ENCODE results near the gene HOXA11. TPM values are rescaled to one million over a fixed set of nuclear protein-coding genes. Genes with fewer than 3 reads are reported as not detected.
A peak's percentile ranks its signal among the peaks of the same experiment; 100 is the strongest.

Gene HOXA11
- total and polyA plus RNA-seq, 4 donors: 0.13 to 0.81 TPM; not detected in 2

DNA sequence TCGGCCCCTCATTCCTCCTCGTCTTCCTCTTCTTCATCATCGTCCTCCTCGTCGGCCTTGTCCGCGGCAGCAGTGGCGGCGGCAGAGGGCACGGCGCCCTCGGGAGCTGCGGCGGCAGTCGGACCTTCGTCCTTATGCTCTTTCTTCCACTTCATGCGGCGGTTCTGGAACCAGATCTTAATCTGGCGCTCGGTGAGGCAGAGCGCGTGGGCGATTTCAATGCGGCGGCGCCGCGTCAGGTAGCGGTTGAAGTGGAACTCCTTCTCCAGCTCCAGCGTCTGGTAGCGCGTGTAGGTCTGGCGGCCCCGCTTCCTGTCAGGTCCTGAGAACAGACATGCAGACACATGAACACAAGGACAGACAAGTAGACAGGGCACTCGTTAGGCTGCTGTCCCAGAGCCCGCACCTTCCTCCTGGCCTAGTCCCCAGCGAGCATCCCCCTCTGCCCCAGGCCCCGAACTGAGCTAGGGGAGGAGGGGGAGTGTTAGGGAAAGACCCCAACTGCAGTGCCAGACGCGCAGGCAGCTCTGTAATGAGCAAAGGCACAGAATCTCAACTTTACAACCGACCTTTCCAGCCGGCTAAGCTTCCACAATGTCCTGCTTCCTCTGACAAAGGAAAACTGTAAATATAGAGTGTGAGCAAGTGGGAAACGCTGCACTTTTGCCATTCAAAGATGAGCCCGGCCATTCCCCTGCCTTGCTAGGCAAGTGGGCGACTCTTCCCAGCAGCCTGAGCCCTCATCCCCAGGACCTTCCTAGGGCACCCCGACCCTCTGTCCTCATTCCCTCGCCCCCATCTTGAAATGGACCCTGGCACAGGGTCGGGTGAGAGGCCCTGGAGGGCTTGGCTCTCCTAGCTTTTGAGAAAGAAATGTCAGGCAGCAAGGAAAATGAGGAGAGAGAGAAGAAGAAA is 29.9 kb downstream of the HOXA11 start:
- WGBS, 2 donors: 55 to 80% methylated on average over 48 of the region's 48 CpGs

GRCh38 chr7:27154369-27154768 is 30.7 kb downstream of the HOXA11 start:
- peaks cover 0 to 2% of the 10 kb centered on the region in 2 donors for H3K4me1 ChIP-seq (ENCODE audit: control insufficient read depth in 1 of 2, insufficient read depth in 2 of 2, low read length in 2 of 2)
- DNase-seq: no peak
- ATAC-seq (ENCODE audit: low FRiP score): no peak
- H3K4me3 ChIP-seq (ENCODE audit: low read length in 2 of 2): no peak overlapping the region
- H3K27me3 ChIP-seq (ENCODE audit: control insufficient read depth in 1 of 2, insufficient read depth in 2 of 2, low read length in 1 of 2): no peaks in the 10 kb centered on the region
- intact Hi-C loops (cut with DNase I): loop anchor here in 1 of 2 donors (5.0 to 10.0 kb wide), 2 partner anchors 950 to 1297 kb away; partner anchors contain the start of genes CBX3 and HNRNPA2B1
- 67 to 89% methylated on average over 10 of the region's 10 CpGs for WGBS, 2 donors
- no peaks in the 10 kb centered on the region for H3K36me3 ChIP-seq (ENCODE audit: control insufficient read depth in 1 of 2, insufficient read depth in 2 of 2, low read length in 1 of 2)
- H3K27ac ChIP-seq (ENCODE audit: low read depth in 1 of 2, low read length in 2 of 2): no peak overlapping the region
- H3K9me3 ChIP-seq (ENCODE audit: control insufficient read depth, low read length): no peaks in the 10 kb centered on the region

More for the DNA sequence above, 29.9 kb downstream of the HOXA11 start:
- Histone ChIP-seq H3K36me3 (ENCODE audit: control insufficient read depth in 1 of 2, insufficient read depth in 2 of 2, low read length in 1 of 2) (no peaks in the 10 kb centered on the region), H3K4me3 (ENCODE audit: low read length in 2 of 2) (no peak overlapping the region), H3K27ac (ENCODE audit: low read depth in 1 of 2, low read length in 2 of 2) (no peak overlapping the region), H3K9me3 (ENCODE audit: control insufficient read depth, low read length) (no peaks in the 10 kb centered on the region), H3K4me1 (ENCODE audit: control insufficient read depth in 1 of 2, insufficient read depth in 2 of 2, low read length in 2 of 2) (peaks cover 0 to 2% of the 10 kb centered on the region in 2 donors), H3K27me3 (ENCODE audit: control insufficient read depth in 1 of 2, insufficient read depth in 2 of 2, low read length in 1 of 2) (no peaks in the 10 kb centered on the region)
- DNase-seq: peak in 1 of 2 donors; percentile 84
- intact Hi-C loops (cut with DNase I): loop anchor here (5.0 to 10.0 kb wide), 3 partner anchors 788 to 1298 kb away; partner anchors contain the start of genes CBX3 (in 1 of the 2) and HNRNPA2B1 (in 1 of the 2)
- ATAC-seq (ENCODE audit: low FRiP score): no peak

DNA sequence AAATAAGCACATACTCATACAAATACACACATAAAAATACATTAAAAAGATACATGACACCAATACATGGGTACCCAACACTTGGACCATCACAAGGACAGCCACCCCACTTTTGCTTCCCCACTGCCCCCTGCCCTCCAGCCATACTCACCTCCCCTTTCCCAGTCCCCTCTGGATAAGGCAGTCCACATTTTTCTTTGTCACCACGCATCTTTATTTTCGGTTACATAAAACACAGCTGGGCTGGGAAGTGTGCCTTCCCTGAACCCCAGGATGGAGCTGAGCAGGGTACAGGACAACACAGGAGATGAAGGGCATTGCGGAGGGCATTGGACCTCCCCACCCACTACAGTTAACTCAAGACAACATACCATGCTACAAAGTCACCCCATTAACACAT is 31.5 kb downstream of the HOXA11 start:
- Histone ChIP-seq H3K9me3 (ENCODE audit: control insufficient read depth, low read length) (no peaks in the 10 kb centered on the region), H3K27ac (ENCODE audit: low read depth in 1 of 2, low read length in 2 of 2) (no peak overlapping the region), H3K27me3 (ENCODE audit: control insufficient read depth in 1 of 2, insufficient read depth in 2 of 2, low read length in 1 of 2) (no peaks in the 10 kb centered on the region), H3K4me1 (ENCODE audit: control insufficient read depth in 1 of 2, insufficient read depth in 2 of 2, low read length in 2 of 2) (peaks cover 0 to 2% of the 10 kb centered on the region in 2 donors), H3K36me3 (ENCODE audit: control insufficient read depth in 1 of 2, insufficient read depth in 2 of 2, low read length in 1 of 2) (no peaks in the 10 kb centered on the region), H3K4me3 (ENCODE audit: low read length in 2 of 2) (no peak overlapping the region)
- DNase-seq (no peak), ATAC-seq (ENCODE audit: low FRiP score) (no peak)
- intact Hi-C loops (cut with DNase I): loop anchor here in 1 of 2 donors (5.0 to 10.0 kb wide), 2 partner anchors 949 to 1296 kb away; partner anchors contain the start of genes CBX3 and HNRNPA2B1
- 76 to 98% methylated on average over 3 of the region's 3 CpGs for WGBS, 2 donors

DNA sequence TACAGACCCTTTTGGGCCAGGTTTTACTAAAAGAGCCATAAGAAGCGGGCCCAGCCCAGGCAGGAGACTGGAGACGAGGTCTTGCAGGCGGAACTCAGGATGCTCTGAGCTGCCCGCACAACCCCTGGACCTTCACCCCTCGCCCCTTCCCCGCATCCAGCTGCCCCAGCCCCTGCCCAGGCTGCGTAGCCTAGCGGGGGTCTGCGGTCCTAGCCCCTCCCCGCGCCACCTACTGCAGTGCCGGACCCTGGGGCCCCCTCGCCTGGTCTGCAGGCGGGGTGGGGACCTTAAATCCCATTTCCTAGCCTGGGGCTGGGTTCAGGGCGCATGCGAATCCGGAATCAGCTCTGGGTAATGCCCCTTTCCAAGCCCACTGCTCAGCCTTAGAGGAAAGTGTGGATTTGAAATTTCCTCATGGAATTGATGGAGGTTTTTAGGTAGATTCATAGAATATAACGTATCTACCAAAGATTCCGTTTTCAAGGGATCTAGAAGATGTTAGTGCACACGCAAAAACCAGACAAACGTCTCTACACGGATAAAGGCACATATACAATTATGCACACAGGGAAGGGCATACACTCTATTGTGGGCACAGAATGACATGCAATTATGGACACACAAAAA is 32.1 kb downstream of the HOXA11 start:
- no peaks in the 10 kb centered on the region for H3K9me3 ChIP-seq (ENCODE audit: control insufficient read depth, low read length)
- WGBS, 2 donors: 59 to 83% methylated on average over 22 of the region's 22 CpGs
- no peaks in the 10 kb centered on the region for H3K27me3 ChIP-seq (ENCODE audit: control insufficient read depth in 1 of 2, insufficient read depth in 2 of 2, low read length in 1 of 2)
- intact Hi-C loops (cut with DNase I): loop anchor here in 1 of 2 donors (5.0 to 10.0 kb wide), 2 partner anchors 948 to 1296 kb away; partner anchors contain the start of genes CBX3 and HNRNPA2B1
- H3K4me3 ChIP-seq (ENCODE audit: low read length in 2 of 2): no peak overlapping the region
- DNase-seq (peak in 1 of 2 donors; percentile 77), ATAC-seq (ENCODE audit: low FRiP score) (no peak)
- no peaks in the 10 kb centered on the region for H3K36me3 ChIP-seq (ENCODE audit: control insufficient read depth in 1 of 2, insufficient read depth in 2 of 2, low read length in 1 of 2)
- no peak overlapping the region for H3K27ac ChIP-seq (ENCODE audit: low read depth in 1 of 2, low read length in 2 of 2)
- H3K4me1 ChIP-seq (ENCODE audit: control insufficient read depth in 1 of 2, insufficient read depth in 2 of 2, low read length in 2 of 2): peaks cover 0 to 2% of the 10 kb centered on the region in 2 donors

DNA sequence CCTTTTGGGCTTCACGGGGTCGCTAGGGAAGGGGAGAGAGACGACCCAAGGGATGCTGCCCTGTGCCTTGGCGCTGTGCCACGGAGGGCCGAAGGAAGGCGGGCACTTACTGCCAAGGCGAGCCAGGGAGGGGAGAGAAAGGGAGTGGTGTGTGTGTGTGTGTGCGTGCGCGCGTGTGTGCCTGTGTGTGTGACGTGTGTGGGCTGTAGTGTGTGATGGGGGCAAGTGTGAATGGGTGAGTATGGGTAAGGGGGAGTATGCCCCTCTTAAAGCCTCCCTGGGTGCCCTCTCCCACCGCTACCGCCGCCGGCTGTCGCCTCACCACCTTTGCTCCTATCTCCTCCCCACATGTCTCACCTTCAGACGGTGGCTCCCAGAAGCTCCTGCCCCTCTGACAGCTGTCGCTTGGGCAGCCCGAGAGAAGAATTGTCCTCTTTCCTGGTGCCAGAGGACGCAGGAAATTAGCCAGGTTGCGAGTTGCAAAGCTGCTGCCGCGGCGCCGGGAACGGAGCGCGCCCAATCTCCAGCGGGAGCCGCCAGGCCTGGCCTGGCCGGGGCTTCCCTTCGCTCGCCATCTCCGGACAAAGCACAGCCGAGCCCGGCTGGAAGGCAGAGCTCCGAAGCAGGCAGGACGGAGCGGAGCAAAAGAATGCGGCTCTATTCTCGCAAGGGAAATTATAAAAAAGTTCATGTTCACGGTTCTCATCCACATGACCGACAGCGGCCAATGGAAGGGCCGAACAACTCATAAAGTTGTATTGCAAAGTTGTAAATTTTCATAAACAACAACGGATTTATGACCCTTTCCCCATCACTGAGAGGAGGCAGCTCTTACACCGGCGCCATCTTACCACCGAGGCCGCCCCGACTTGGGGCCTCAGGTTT is 32.9 kb downstream of the HOXA11 start, which contains the start of gene HOXA3:
TSS of gene HOXA3 (minus strand) at position 653 of the 885 bp plus-strand sequence. CDS start 41,943 bp downstream, outside the sequence.
- peak within 1 kb of the TSS; percentile 23 to 65 for H3K27ac ChIP-seq (ENCODE audit: low read depth in 1 of 2, low read length in 2 of 2)
- no peaks in the 10 kb centered on the region for H3K27me3 ChIP-seq (ENCODE audit: control insufficient read depth in 1 of 2, insufficient read depth in 2 of 2, low read length in 1 of 2)
- H3K4me3 ChIP-seq (ENCODE audit: low read length in 2 of 2): peak within 1 kb of the TSS; percentile 4 to 23
- intact Hi-C loops (cut with DNase I): loop anchor here in 1 of 2 donors (5.0 to 10.0 kb wide), 2 partner anchors 947 to 1295 kb away; partner anchors contain the start of genes CBX3 and HNRNPA2B1
- no peaks in the 10 kb centered on the region for H3K36me3 ChIP-seq (ENCODE audit: control insufficient read depth in 1 of 2, insufficient read depth in 2 of 2, low read length in 1 of 2)
- DNase-seq (peak in 1 of 2 donors; percentile 88), ATAC-seq (ENCODE audit: low FRiP score) (peak; percentile 58)
- WGBS, 2 donors: 8 to 9% methylated on average over 48 to 53 of the region's 53 CpGs
- H3K4me1 ChIP-seq (ENCODE audit: control insufficient read depth in 1 of 2, insufficient read depth in 2 of 2, low read length in 2 of 2): peaks cover 0 to 2% of the 10 kb centered on the region in 2 donors
- no peaks in the 10 kb centered on the region for H3K9me3 ChIP-seq (ENCODE audit: control insufficient read depth, low read length)

- whole genome bisulfite sequencing, 2 donors: 6 to 8% methylated on average over 27 of the region's 27 CpGs
- Histone ChIP-seq H3K4me1 (ENCODE audit: control insufficient read depth in 1 of 2, insufficient read depth in 2 of 2, low read length in 2 of 2) (peaks cover 0 to 2% of the 10 kb centered on the region in 2 donors), H3K4me3 (ENCODE audit: low read length in 2 of 2) (peak overlapping the region; percentile 4 to 23), H3K27me3 (ENCODE audit: control insufficient read depth in 1 of 2, insufficient read depth in 2 of 2, low read length in 1 of 2) (no peaks in the 10 kb centered on the region), H3K9me3 (ENCODE audit: control insufficient read depth, low read length) (no peaks in the 10 kb centered on the region), H3K36me3 (ENCODE audit: control insufficient read depth in 1 of 2, insufficient read depth in 2 of 2, low read length in 1 of 2) (no peaks in the 10 kb centered on the region), H3K27ac (ENCODE audit: low read depth in 1 of 2, low read length in 2 of 2) (peak overlapping the region in 1 of 2 donors; percentile 65)
- ATAC-seq (ENCODE audit: low FRiP score) (no peak), DNase-seq (no peak)
- intact Hi-C loops (cut with DNase I): loop anchor here in 1 of 2 donors (5.0 to 10.0 kb wide), 2 partner anchors 947 to 1294 kb away; partner anchors contain the start of genes CBX3 and HNRNPA2B1
Observed at GRCh38 chr7:27151341-27151930, 33.6 kb downstream of the HOXA11 start.

GRCh38 chr7:27150568-27151340 is 34.3 kb downstream of the HOXA11 start:
- DNase-seq (peak; percentile 84 to 93), ATAC-seq (ENCODE audit: low FRiP score) (peak; percentile 81)
- H3K4me1 ChIP-seq (ENCODE audit: control insufficient read depth in 1 of 2, insufficient read depth in 2 of 2, low read length in 2 of 2): peaks cover 0 to 2% of the 10 kb centered on the region in 2 donors
- intact Hi-C loops (cut with DNase I): loop anchor here in 1 of 2 donors (5.0 to 10.0 kb wide), 2 partner anchors 946 to 1293 kb away; partner anchors contain the start of genes CBX3 and HNRNPA2B1
- H3K4me3 ChIP-seq (ENCODE audit: low read length in 2 of 2): peak overlapping the region; percentile 7 to 33
- H3K27ac ChIP-seq (ENCODE audit: low read depth in 1 of 2, low read length in 2 of 2): peak overlapping the region in 1 of 2 donors; percentile 65
- H3K9me3 ChIP-seq (ENCODE audit: control insufficient read depth, low read length): no peaks in the 10 kb centered on the region
- no peaks in the 10 kb centered on the region for H3K36me3 ChIP-seq (ENCODE audit: control insufficient read depth in 1 of 2, insufficient read depth in 2 of 2, low read length in 1 of 2)
- 1 to 2% methylated on average over 58 of the region's 58 CpGs for WGBS, 2 donors
- no peaks in the 10 kb centered on the region for H3K27me3 ChIP-seq (ENCODE audit: control insufficient read depth in 1 of 2, insufficient read depth in 2 of 2, low read length in 1 of 2)

All from aorta (tissue), 5 donors.